A549 treated with AZD9567 at 1 μM for 4 hours (cell line): ENCODE results near the gene IL1RL2. TPM values are rescaled to one million over a fixed set of nuclear protein-coding genes. Genes with fewer than 3 reads are reported as not detected.

Experiments used
- total RNA-seq: library from RNA; stranded (reverse); fragments of 200-300 nt; extraction: Qiagen RNA extraction; gene quantifications from 5 replicates; pipeline ENCODE4 v1.2.3, GENCODE V29; 2022; ENCODE audit not compliant: insufficient read depth

IL1RL2 gene
- 0.02 TPM in 1 of 5 replicates, not detected in the others for total RNA-seq

DNA sequence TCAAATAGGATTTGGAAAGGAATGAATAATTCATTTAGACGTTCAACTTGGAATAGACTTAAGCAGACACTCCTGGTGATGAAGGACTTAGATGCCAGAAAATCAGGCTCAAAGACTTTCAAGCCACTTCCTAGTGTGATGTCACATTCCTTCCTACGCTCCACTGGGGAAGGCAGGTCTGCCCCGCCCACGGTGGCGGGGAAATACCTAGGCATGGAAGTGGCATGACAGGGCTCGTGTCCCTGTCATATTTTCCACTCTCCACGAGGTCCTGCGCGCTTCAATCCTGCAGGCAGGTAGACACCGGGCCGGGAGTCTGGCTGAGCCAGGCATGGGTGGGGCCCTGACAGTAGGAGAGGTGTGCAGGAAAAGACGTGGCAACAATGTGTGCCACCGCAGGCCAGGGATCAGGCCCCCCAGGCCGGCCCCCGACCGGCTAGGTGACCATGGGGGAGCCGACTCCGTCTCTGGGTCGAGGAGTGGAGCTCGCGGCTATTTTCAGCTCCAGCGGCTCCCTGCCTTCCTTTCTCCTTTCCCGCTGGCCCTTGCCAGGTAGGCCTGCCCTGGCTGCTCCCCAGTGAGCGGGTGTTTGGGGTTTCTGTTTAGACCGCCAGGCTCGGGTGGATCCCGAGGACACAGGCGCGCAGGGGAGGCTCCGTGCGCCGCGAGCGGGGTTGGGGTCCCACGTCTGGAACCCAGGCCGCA is at the start of gene IL1RL2:
IL1RL2 (plus strand) TSS at position 233 of the 705 bp plus-strand sequence. CDS start 845 bp downstream, outside the sequence.

GRCh38 chr2:102141970-102142828 is 44.6 kb upstream of the IL1RL2 start, which contains the start of gene IL1R1:
TSS of gene IL1R1 (plus strand) at chr2:102142746. CDS start at chr2:102157725, 14,979 bp downstream.

Other genes with a start within 250 kb of the IL1RL2 start
- gene IL1R2, start 195.1 kb upstream of the IL1RL2 start, total RNA-seq, result 0.48 to 1.7 TPM (median 0.69 TPM) in 4 of 5 replicates, not detected in the other
- gene IL1R1, start 44.3 kb upstream of the IL1RL2 start, total RNA-seq, result 27.0 to 41.6 TPM (median 37.1 TPM) in 5 replicates
- 0.71 to 3.1 TPM (median 1.0 TPM) in 5 replicates for gene IL1RL1, start 124.5 kb downstream of the IL1RL2 start, total RNA-seq
- gene IL18R1, start 168.8 kb downstream of the IL1RL2 start, total RNA-seq, result 0.99 to 1.6 TPM (median 1.2 TPM) in 5 replicates
- gene IL18RAP, start 236.1 kb downstream of the IL1RL2 start, total RNA-seq, result 0.05 to 0.12 TPM (median 0.06 TPM) in 3 of 5 replicates, not detected in the others